SKM-1 treated with dmso at 0.1 percent for 144 hours (cell line): ENCODE results near the gene OR2AJ1.

Experiments used
- DNase-seq: peaks from one replicate; lab custom pipeline; 2025; ENCODE audit not compliant: unreplicated experiment; lab: John Stamatoyannopoulos, UW

The OR2AJ1 gene

GRCh38 chr1:247953408-247953807 is 28.7 kb downstream of the OR2AJ1 start:
- no peak for DNase-seq

GRCh38 chr1:247961791-247962190 is 37.1 kb downstream of the OR2AJ1 start:
- DNase-seq: no peak

GRCh38 chr1:247962911-247963588 is 38.4 kb downstream of the OR2AJ1 start:
- no peak for DNase-seq

GRCh38 chr1:247964933-247965332 is 40.2 kb downstream of the OR2AJ1 start, which contains the start of gene OR2AK2:
Gene OR2AK2, plus strand, starts transcription at chr1:247965233. Its CDS starts 144 bp downstream, at chr1:247965377.
- no peak for DNase-seq

GRCh38 chr1:247966532-247967204 is 42.0 kb downstream of the OR2AJ1 start:
- DNase-seq: no peak
